H9 (cell line): ENCODE results near the gene TMPRSS11A. TPM values are rescaled to one million over a fixed set of nuclear protein-coding genes. Genes with fewer than 3 reads are reported as not detected.

Source experiments
- DNase-seq: peaks from one replicate; pipeline ENCODE4 v3.0.0-alpha.2; 2017
- H2AFZ ChIP-seq: one replicate; pipeline ENCODE4 v1.6.1; 2013; ENCODE audit warnings: mild to moderate bottlenecking, low read length, control low read depth, moderate library complexity
- H2AK5ac ChIP-seq: 2 replicates; pipeline ENCODE4 v1.6.1; 2013; ENCODE audit warnings: low read length, control low read depth, mixed read lengths; ENCODE audit not compliant: insufficient read length
- H2BK120ac ChIP-seq: one replicate; pipeline ENCODE4 v1.6.1; 2013; ENCODE audit warnings: low read depth, mild to moderate bottlenecking, low read length, control low read depth, inconsistent platforms; ENCODE audit not compliant: poor library complexity, severe bottlenecking
- H2BK12ac ChIP-seq: 2 replicates; pipeline ENCODE4 v1.6.1; 2013; ENCODE audit warnings: low read length, control low read depth, mixed read lengths, low read depth; ENCODE audit not compliant: insufficient read length
- H2BK15ac ChIP-seq: 2 replicates; pipeline ENCODE4 v1.6.1; 2013; ENCODE audit warnings: low read depth, low read length, control low read depth
- H2BK20ac ChIP-seq: one replicate; pipeline ENCODE4 v1.6.1; 2013; ENCODE audit warnings: low read depth, mild to moderate bottlenecking, low read length, control low read depth, inconsistent platforms; ENCODE audit not compliant: poor library complexity, severe bottlenecking
- H2BK5ac ChIP-seq: 2 replicates; pipeline ENCODE4 v1.6.1; 2013; ENCODE audit warnings: low read length, control low read depth, mixed read lengths; ENCODE audit not compliant: insufficient read length
- H3K14ac ChIP-seq: 2 replicates; pipeline ENCODE4 v1.6.1; 2013; ENCODE audit warnings: low read length, control low read depth; ENCODE audit not compliant: insufficient read depth
- H3K18ac ChIP-seq: 2 replicates; pipeline ENCODE4 v1.6.1; 2013; ENCODE audit warnings: low read depth, mild to moderate bottlenecking, mixed read lengths, low read length, control low read depth; ENCODE audit not compliant: insufficient read length
- H3K23ac ChIP-seq: 2 replicates; pipeline ENCODE4 v1.6.1; 2013; ENCODE audit warnings: low read length, control low read depth, mixed read lengths, low read depth; ENCODE audit not compliant: insufficient read length
- H3K23me2 ChIP-seq: 2 replicates; pipeline ENCODE4 v1.6.1; 2013; ENCODE audit warnings: low read depth, mild to moderate bottlenecking, mixed read lengths, low read length, control low read depth; ENCODE audit not compliant: insufficient read length, poor library complexity, severe bottlenecking
- H3K27ac ChIP-seq: 2 replicates; pipeline ENCODE4 v1.5.1; 2013; ENCODE audit warnings: low read length, control low read depth, mixed read lengths, low read depth; ENCODE audit not compliant: insufficient read length
- H3K27me3 ChIP-seq: 2 replicates; pipeline ENCODE4 v1.6.1; 2013; ENCODE audit warnings: low read length, control low read depth, inconsistent platforms; ENCODE audit not compliant: insufficient read depth
- H3K4ac ChIP-seq: 2 replicates; pipeline ENCODE4 v1.6.1; 2013; ENCODE audit warnings: low read depth, mild to moderate bottlenecking, control low read depth, inconsistent platforms, low read length, moderate library complexity
- H3K4me1 ChIP-seq: 2 replicates; pipeline ENCODE4 v1.6.1; 2013; ENCODE audit warnings: low read length, control low read depth, inconsistent platforms; ENCODE audit not compliant: insufficient read depth
- H3K4me2 ChIP-seq: 2 replicates; pipeline ENCODE4 v1.6.1; 2013; ENCODE audit warnings: low read length, control low read depth, mixed read lengths; ENCODE audit not compliant: insufficient read length, insufficient read depth
- H3K56ac ChIP-seq: 2 replicates; pipeline ENCODE4 v1.6.1; 2013; ENCODE audit warnings: low read depth, mild to moderate bottlenecking, mixed read lengths, low read length, control low read depth; ENCODE audit not compliant: insufficient read length
- H3K79me1 ChIP-seq: 2 replicates; pipeline ENCODE4 v1.6.1; 2013; ENCODE audit warnings: low read depth, mild to moderate bottlenecking, moderate library complexity, low read length, control low read depth, inconsistent platforms; ENCODE audit not compliant: insufficient read depth, poor library complexity, severe bottlenecking
- H3K79me2 ChIP-seq: 2 replicates; pipeline ENCODE4 v1.6.1; 2013; ENCODE audit warnings: low read length, control low read depth, inconsistent platforms; ENCODE audit not compliant: insufficient read depth
- H3K9ac ChIP-seq: 2 replicates; pipeline ENCODE4 v1.6.1; 2013; ENCODE audit warnings: low read length, control low read depth, mixed read lengths; ENCODE audit not compliant: insufficient read length; ENCODE audit errors: extremely low read depth
- H3K9me3 ChIP-seq: one replicate; pipeline ENCODE4 v1.6.1; 2013; ENCODE audit warnings: low read depth, low read length, inconsistent platforms; ENCODE audit not compliant: control insufficient read depth
- H3T11ph ChIP-seq: one replicate; pipeline ENCODE4 v1.6.1; 2013; ENCODE audit warnings: mild to moderate bottlenecking, low read length, control low read depth, inconsistent platforms
- H4K20me1 ChIP-seq: one replicate; pipeline ENCODE4 v1.6.1; 2013; ENCODE audit not compliant: control insufficient read depth, insufficient read length, insufficient read depth
- H4K5ac ChIP-seq: 2 replicates; pipeline ENCODE4 v1.6.1; 2013; ENCODE audit warnings: low read depth, mild to moderate bottlenecking, mixed read lengths, low read length, control low read depth; ENCODE audit not compliant: insufficient read length
- H4K8ac ChIP-seq: replicated peaks from 2 replicates; pipeline ENCODE4 v1.6.1; 2013; ENCODE audit warnings: low read length, control low read depth, mixed read lengths, low read depth; ENCODE audit not compliant: insufficient read length
- H4K91ac ChIP-seq: 2 replicates; pipeline ENCODE4 v1.6.1; 2013; ENCODE audit warnings: low read depth, mild to moderate bottlenecking, moderate library complexity, mixed read lengths, low read length, control low read depth; ENCODE audit not compliant: insufficient read length
- H3K27ac Mint-ChIP-seq, 3 experiments: 2 replicates in 2 of 3; 3 replicates in 1 of 3; pipeline ENCODE4 v1.8.0; 2020 to 2021; ENCODE audit warnings: mixed read lengths in 3 of 3, mild to moderate bottlenecking in 1 of 3, moderate library complexity in 1 of 3
- H3K27me3 Mint-ChIP-seq: 2 replicates; pipeline ENCODE4 v1.8.0; 2021; ENCODE audit warnings: low read depth, mild to moderate bottlenecking, moderate library complexity, mixed read lengths
- H3K36me3 Mint-ChIP-seq, 3 experiments: 2 replicates in 2 of 3; 3 replicates in 1 of 3; pipeline ENCODE4 v1.8.0; 2020 to 2021; ENCODE audit warnings: low read depth in 3 of 3, mixed read lengths in 3 of 3; ENCODE audit not compliant: insufficient read depth in 1 of 3
- H3K4me1 Mint-ChIP-seq, 2 experiments: 2 replicates each; pipeline ENCODE4 v1.8.0; 2020; ENCODE audit warnings: mixed read lengths in 2 of 2
- H3K4me3 Mint-ChIP-seq, 2 experiments: 2 replicates in 1 of 2; 3 replicates in 1 of 2; pipeline ENCODE4 v1.8.0; 2020 to 2021; ENCODE audit warnings: mild to moderate bottlenecking in 2 of 2, mixed read lengths in 2 of 2, moderate library complexity in 1 of 2
- H3K9me3 Mint-ChIP-seq, 2 experiments: 2 replicates in 1 of 2; 3 replicates in 1 of 2; pipeline ENCODE4 v1.8.0; 2020; ENCODE audit warnings: mild to moderate bottlenecking in 2 of 2, mixed read lengths in 2 of 2, moderate library complexity in 1 of 2
- total RNA-seq: library from RNA; stranded (reverse); gene quantifications from 2 replicates; pipeline ENCODE4 v1.2.1, GENCODE V29; 2021
- TF ChIP-seq, protein P1 (sequence below): fragments of 200-600 bp; sonication (generic); conservative IDR thresholded peaks from 3 replicates; pipeline ENCODE4 v1.8.0; 2021; ENCODE audit warnings: antibody characterized with exemption, mild to moderate bottlenecking

Gene TMPRSS11A
- total RNA-seq, 1 experiment from 2014 or later = not detected

DNA sequence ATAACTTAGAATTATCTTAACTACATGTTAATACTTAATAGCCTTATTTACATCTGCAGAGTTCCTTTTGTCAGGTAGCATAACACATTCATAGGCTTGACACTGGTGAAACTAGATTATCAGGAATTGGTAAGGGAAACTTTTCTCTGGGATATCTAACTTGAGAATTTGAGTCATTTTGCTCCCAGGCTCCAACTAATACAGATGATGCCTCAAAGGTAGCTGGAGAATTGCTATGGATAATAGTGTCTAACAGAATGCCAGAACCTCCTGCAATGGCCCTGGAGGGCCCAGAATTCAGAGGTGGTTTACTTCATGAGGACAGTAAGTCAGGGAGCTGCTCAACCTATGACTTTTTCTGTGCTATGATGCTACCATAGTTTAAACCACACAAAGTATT, 65.6 kb downstream of the TMPRSS11A start:
- Mint-ChIP-seq H3K27ac (no peak overlapping the region), H3K27me3 (no peaks in the 10 kb centered on the region), H3K4me3 (no peak overlapping the region), H3K4me1 (peaks cover 7 to 8% of the 10 kb centered on the region in 2 experiments), H3K9me3 (no peaks in the 10 kb centered on the region), H3K36me3 (no peaks in the 10 kb centered on the region)
- Histone ChIP-seq H2AFZ (no peak overlapping the region), H3K27me3 (no peaks in the 10 kb centered on the region), H3K23ac (no peak overlapping the region), H3K4me2 (no peak overlapping the region), H3K79me2 (no peaks in the 10 kb centered on the region), H3K4ac (no peak overlapping the region), H3K23me2 (no peaks in the 10 kb centered on the region), H2BK20ac (no peak overlapping the region), H3K18ac (no peak overlapping the region), H3K27ac (no peak overlapping the region), H2BK5ac (no peak overlapping the region), H4K91ac (no peak overlapping the region), H3T11ph (no peak overlapping the region), H3K4me1 (no peaks in the 10 kb centered on the region), H3K56ac (no peak overlapping the region), H3K9ac (no peak overlapping the region), H2BK12ac (no peak overlapping the region), H2BK120ac (no peak overlapping the region), H4K5ac (no peak overlapping the region), H2BK15ac (no peak overlapping the region), H2AK5ac (no peak overlapping the region), H4K20me1 (no peaks in the 10 kb centered on the region), H3K79me1 (no peaks in the 10 kb centered on the region), H3K9me3 (no peaks in the 10 kb centered on the region), H4K8ac (no peak overlapping the region), H3K14ac (no peak overlapping the region)
- TF ChIP-seq, protein P1, sequence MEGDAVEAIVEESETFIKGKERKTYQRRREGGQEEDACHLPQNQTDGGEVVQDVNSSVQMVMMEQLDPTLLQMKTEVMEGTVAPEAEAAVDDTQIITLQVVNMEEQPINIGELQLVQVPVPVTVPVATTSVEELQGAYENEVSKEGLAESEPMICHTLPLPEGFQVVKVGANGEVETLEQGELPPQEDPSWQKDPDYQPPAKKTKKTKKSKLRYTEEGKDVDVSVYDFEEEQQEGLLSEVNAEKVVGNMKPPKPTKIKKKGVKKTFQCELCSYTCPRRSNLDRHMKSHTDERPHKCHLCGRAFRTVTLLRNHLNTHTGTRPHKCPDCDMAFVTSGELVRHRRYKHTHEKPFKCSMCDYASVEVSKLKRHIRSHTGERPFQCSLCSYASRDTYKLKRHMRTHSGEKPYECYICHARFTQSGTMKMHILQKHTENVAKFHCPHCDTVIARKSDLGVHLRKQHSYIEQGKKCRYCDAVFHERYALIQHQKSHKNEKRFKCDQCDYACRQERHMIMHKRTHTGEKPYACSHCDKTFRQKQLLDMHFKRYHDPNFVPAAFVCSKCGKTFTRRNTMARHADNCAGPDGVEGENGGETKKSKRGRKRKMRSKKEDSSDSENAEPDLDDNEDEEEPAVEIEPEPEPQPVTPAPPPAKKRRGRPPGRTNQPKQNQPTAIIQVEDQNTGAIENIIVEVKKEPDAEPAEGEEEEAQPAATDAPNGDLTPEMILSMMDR = no peak
- DNase-seq = no peak
